GM19043 (cell line): ENCODE results near the gene PGAP2.
"Not testable (repeated sequence)": the region's sequence is repeated elsewhere in the genome, so short reads cannot be mapped to it uniquely, and the experiment has no call there.

ENCODE experiments used
- ATAC-seq: cut with Tn5 transposase; IDR thresholded peaks from one replicate; pipeline ENCODE4 v1.9.1; 2021; ENCODE audit warnings: low read depth; ENCODE audit not compliant: unreplicated experiment

Gene PGAP2

DNA sequence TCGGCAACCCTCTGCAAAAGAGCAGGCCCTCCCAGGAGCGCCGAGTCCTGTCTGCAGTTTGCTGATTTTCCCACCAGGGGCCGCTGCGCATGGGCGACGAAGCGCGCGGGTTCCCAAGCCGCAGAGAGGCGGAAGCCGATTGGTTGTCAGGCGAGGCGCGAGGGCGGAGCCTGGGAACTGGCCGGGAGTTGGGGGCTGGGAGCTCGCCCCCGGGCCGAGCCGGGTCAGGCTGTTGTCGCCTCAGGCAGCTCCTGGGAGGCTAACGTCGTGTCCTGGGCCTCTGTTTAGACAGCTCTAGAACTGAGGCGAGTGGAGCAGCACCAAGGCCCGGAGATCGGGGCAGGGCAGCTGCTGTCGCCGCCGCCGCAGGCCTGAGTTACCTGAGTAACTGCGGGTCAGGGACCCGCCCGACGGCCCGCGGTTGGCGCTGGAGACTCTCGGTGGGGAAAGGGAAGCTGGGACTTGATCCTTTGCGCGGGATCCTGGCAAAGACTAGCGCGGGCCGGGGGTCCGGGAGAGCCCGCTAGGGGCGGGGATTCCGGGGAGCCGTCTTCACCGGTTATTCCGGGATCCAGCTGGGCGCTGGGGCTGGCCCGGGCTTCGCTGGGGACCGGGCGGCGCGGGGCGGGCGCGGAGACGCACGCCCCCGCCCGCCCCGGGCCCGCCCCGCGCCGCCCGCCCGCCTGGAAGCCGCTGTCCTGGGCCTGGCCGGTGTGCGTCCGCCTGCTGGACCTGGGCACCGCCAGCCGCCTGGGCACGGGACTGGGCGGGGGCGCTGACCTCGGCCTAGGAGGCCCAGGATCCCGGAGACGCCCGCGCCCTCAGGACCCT lies 46.8 kb downstream of the PGAP2 start, which contains the start of gene STIM1:
Gene STIM1 (plus strand): TSS at position 688 of the 831 bp plus-strand sequence. CDS start 607 bp downstream, outside the sequence.
- peak; percentile 57 for ATAC-seq

DNA sequence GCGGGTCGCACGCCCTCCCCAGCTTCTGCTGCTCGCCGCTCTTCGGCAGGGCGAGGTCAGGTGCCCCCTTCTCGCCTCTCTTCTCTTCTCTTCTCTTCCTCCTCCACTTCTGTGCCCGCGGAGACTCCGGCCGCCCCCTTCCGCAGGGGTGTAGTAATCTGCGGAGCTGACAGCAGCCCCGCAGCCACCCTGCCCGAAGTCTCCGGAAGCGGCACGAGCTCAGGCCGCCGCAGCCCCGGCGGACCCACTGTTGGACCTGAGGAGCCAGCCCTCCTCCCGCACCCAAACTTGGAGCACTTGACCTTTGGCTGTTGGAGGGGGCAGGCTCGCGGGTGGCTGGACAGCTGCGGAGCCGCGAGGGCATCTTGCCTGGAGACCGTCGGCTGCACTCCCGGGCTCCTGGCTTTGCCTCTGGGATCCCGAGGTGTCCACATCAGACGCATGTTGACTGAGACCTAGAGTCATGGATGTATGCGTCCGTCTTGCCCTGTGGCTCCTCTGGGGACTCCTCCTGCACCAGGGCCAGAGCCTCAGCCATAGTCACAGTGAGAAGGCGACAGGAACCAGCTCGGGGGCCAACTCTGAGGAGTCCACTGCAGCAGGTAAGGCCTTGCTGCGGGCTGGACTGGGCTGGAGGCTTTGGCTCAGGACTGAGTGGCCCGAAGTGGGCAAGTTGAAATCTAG lies 47.6 kb downstream of the PGAP2 start:
- ATAC-seq: peak; percentile 15

DNA sequence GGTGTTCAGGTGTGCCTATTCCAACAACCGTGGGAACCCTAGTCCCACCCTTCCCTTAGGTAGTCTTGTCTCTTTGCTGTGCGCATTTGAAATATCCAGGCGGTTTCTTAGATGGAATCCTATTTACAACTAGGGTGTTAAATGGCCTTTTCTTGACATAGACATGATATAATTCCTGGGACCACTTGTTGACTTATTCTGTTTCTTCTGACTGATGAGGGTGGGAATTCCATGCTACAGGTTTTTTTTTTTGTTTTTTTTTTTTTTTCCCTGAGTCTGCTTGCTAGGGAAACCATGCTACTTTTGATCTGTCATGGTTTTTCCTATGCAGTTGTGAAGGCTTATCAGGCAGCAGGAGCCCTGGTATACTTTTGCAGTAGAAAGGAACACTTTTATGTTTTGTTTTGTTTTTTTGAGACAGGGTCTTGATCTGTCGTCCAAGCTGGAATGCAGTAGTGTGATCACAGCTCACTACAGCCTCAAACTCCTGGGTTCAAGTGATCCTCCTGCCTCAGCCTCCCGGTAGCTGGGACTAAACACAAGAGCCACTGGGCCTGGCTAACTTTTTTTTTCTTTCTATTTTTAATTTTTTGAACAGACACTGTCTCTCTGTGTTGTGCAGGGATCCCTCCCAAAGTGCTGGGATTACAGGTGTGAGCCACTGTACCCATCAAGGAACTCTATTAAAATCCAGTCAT lies 48.6 kb downstream of the PGAP2 start:
- no peak for ATAC-seq

DNA sequence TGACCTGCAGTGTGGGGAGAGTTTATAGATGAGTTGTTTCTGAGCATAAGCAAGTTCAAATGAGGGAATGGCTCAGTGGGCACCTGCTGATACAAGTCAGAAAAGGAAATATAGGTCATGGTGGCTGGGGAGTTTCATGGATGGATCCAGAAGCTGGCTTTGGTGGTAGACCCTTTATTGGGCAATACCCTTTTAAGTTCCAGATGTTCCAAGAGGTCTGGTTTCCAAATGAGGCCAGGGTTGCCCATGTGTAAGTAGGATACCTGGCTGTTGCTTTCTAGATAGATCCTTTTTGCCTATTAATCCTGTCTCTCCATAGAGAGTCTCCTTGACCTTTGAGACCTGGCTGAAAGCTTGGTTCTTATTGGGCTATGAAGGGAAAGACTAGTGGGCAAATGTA lies 49.3 kb downstream of the PGAP2 start:
- no peak for ATAC-seq

DNA sequence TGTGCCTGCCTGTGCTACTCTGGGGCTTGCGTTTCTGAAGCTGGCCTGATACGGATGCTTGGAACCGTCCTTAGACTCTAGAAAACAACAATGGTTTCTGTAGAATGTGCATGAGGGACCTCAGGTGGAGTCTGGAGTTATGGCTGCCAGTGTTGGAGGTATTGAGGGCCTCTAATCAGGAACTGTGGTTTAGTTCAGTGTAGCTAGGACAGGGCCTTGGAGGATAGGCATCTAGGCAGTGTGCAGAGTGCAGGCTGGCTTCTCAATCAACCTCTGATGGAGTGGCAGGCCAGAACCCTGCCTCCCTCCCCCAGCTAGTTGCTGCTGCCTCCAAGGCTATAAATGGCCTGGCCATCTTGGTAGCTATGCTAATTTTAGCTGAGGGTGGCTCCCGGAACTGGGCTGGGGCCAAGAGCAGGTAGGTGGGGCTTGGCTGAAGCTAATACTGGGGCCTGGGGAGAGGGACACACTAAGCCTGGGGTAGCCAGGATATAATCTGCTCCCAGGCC lies 51.1 kb downstream of the PGAP2 start:
- no peak for ATAC-seq

DNA sequence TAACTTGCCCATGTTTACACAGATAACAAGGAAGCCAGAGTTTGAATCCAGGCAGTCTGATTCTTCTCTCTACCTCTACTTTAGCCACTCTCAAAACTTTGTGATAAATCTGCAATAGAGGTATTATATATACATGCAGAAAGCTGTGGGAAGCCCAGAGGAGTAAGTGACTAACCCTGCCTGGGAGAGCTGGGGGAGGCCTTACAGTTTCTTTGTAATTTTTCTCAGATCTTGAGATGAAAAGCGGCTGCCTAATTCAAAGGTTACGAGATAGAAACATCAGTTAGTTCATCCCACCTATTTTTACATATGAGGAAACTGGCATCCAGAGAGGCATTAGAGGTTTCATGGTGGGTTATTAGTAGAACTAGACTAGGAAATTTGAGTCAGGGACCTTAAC lies 52.0 kb downstream of the PGAP2 start:
- no peak for ATAC-seq

DNA sequence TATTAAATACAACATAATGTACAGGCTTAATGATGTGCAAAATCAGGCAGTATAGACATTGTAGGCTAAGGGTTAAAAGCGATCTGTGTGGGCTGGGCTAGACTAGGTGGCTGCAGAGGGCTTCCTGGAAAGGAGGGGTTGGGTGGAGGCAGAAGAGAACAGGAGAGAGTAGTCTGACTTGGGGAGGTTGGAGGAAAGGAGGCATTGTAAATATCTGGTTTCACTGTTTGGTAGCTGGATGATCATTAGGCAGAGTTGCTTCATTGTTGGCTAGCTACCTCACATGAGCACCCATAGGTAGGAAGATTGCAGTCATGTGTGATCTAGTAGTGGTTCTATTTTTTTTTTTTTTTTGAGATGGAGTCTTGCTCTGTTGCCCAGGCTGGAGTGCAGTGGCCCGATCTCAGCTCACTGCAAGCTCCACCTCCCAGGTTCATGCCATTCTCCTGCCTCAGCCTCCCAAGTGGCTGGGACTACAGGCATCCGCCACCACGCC lies 52.6 kb downstream of the PGAP2 start:
- ATAC-seq: not testable (repeated sequence)

DNA sequence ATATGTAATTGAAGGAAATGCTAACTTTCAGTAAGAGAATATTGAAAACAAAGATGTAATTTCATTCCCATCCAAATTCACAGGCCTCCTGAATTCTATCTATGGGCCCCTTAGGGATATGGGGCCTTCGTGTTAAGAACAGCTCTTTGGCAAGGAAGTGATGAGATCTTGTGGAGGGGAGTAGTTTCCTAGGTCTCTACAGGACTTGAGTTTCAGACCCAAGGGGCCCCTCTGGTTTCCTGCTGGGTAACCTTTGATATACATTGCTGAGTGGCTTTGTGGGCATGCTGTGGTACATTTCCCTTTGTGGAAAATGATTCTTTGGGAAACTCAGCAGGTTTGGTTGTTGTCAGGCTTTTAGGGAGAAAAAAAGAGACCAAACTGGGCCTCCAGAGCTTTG lies 53.3 kb downstream of the PGAP2 start:
- ATAC-seq: no peak

DNA sequence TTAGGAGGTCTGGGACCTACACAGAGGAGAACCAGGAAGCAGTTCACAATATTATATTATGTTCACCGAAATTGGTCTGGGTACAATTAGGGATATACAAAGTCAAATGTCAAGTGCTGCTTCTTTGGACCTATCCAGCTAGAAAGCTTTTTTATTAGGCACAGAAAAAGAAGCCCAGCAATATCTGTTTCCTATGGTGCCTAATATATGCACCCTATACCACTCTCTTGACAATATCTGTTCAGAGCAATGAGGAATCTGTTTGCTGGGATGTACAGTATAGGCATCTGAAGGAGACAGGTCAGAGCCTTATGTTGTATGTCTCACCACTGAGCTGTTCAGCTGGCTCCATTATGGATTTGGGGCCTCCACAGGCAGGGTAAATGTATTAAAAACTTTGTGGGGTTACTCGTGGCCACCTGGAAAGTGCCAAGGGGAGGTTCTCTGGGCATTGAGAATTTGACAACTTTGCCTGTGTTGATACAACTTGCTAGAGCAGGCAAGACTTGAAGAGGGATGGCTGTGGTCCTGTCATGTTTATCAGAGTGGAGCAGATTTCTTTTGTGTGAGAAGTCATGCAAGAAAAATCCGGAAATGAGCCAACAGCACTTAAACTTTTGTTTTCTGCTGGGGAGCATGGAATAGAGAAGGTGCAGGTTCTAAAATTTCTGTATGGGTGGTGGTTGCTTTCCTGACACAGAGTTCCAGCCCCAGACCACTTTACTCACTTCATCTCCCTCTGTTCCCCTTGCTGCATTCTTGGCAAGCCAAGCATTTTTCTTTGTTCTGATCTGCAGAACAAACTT lies 57.2 kb downstream of the PGAP2 start:
- no peak for ATAC-seq

DNA sequence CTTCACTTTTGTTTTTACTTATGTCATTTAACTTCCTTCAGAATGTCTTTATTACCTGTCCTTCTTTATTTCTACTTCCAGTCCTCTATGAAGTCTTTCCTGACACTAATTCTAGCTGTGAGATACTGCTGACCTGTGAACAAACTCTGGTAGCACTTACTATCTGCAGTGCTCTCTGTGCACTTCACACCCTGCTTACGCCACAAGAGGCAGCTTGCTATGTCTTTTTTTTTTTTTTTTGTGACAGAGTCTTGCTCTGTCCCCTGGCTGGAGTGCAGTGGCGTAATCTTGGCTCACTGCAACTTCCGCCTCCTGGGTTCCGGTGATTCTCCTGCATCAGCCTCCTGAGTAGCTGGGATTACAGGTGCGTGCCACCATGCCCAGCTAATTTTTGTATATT lies 57.8 kb downstream of the PGAP2 start:
- ATAC-seq: no peak

DNA sequence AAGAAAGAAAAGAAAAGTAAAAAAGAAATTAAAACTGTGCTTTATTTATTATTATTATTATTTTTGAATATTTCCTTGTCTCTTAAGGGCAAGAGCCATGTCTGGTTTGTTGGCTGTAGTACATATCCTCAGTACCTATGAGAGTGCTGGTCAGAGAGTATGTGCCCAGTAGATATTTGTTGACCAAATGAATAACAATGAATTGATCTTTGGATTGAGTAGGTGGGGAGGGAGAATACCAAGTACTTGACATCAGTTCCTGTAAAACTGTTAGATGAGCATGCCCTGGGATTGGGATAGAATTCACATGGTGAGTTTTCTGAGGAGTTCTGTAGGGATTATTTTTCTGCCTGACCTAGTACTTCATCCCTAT lies 58.5 kb downstream of the PGAP2 start:
- no peak for ATAC-seq

DNA sequence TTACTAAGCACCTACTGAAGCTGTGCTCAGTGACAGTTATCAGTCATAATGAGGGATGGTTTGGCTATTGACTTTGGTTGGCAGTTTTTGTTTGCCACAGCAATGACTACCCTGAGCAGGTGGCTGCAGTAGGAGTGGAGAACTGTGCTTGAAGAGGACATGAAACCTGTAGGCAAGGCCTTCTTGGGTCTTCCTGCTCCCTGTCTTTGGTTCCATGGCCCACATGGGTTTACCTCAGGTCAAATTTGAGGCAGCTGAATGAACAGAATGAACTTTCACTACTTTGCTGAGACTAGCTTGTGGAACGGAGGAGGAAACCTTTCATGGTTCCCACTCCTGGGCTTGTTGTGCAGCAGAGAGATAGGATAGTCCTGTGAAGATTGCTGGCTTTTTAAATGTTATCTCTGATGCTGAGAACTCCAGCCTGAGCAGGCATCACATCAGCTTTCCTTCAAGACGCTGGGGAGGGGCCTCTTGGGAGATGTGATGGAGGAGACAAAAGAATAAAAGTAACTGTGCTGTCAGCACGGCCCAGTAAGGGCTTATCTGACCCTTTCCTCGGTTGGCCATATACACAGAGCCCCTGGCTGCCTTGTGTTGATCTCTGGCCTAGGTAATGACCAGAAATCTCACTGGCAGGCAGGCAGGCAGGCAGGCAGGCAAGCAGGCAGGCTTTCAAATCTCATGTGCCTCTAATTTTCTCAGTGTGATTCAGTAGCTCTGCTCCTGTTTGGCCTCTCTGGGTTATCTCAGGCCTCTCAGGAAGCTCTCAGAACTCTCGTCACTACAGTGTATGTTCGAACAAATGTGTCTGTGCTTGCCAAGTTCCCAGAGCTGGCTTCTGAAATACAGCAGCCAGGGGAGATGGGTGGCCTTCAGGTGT lies 59.1 kb downstream of the PGAP2 start:
- ATAC-seq: peak; percentile 68

DNA sequence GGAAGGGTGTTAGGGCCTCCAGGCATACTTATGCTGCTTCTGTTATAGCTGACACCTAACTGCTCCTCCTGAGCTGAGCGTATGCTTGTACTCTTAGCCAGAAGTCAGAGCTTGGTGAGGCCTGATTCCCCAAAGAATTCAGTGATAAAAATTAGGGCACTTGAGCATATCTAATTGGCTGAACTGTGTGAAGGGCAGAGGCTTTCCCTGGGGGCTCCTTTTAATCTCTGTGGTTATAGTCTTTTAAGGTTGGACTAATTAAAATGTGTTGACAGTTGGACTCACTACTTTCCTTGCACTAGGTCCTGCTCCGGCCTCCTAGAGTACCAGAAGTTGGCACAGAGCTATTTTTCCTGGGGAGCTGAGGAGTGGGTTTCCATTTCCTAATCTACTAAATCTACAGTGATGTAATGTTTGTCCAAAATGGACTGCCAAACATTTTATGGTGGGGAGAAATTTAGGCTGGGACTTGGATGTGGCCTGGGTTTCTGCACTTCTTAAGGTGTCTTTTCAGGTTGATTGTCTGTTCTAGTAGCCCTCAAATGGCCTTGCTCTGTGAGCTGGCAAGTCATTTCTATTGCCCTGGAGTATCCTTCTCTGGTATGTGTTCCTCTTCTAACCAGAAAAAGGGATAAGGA lies 65.5 kb downstream of the PGAP2 start:
- no peak for ATAC-seq
